Gastrocnemius medialis (tissue), 4 donors: ENCODE measurements around the gene FAM171A1. TPM values are rescaled to one million over a fixed set of nuclear protein-coding genes. Genes with fewer than 3 reads are reported as not detected.

ENCODE experiments used
- ATAC-seq, 2 donors: fragments of 150-250 bp; one replicate each; pipeline ENCODE4 v1.9.1; 2016
- DNase-seq, 2 donors: peaks; one replicate each; pipeline ENCODE4 v3.0.0-alpha.2; 2019
- H3K27ac ChIP-seq, 4 donors: fragments of 200-600 bp; sonication (generic); 1 replicate in 1 of 4; 2 replicates in 3 of 4; pipeline ENCODE4 v1.5.1; 2016 to 2018; ENCODE audit warnings: mild to moderate bottlenecking in 2 of 4, moderate library complexity in 1 of 4
- H3K27me3 ChIP-seq, 3 donors: fragments of 200-600 bp; sonication (generic) in 2 of 3; 1 replicate in 1 of 3; 2 replicates in 2 of 3; pipeline versions ENCODE4 v1.5.1 to v1.6.0; 2016 to 2019; ENCODE audit warnings: mild to moderate bottlenecking in 1 of 3, moderate library complexity in 1 of 3
- H3K36me3 ChIP-seq, 2 donors: fragments of 200-600 bp; sonication (generic) in 1 of 2; one replicate each; pipeline ENCODE4 v1.5.1; 2017 to 2018
- H3K4me1 ChIP-seq, 2 donors: fragments of 200-600 bp; sonication (generic) in 1 of 2; one replicate each; pipeline ENCODE4 v1.5.1; 2016 to 2017; ENCODE audit warnings: mild to moderate bottlenecking in 2 of 2
- H3K4me3 ChIP-seq, 4 donors: fragments of 200-600 bp; sonication (generic) in 3 of 4; 1 replicate in 1 of 4; 2 replicates in 3 of 4; pipeline ENCODE4 v1.5.1; 2016 to 2019; ENCODE audit warnings: mild to moderate bottlenecking in 2 of 4
- H3K9me3 ChIP-seq, 3 donors: fragments of 200-600 bp; sonication (generic) in 2 of 3; 1 replicate in 1 of 3; 2 replicates in 2 of 3; pipeline ENCODE4 v1.5.1; 2016 to 2019
- CTCF ChIP-seq, 5 experiments: fragments of 450-650 bp in 3 of 5; fragments of 200-600 bp in 2 of 5; sonication (generic) in 2 of 5; IDR thresholded peaks in 4 of 5; conservative IDR thresholded peaks in 1 of 5; 1 replicate in 4 of 5; 2 replicates in 1 of 5; pipeline ENCODE4 v1.5.1; 2016 to 2019; ENCODE audit warnings: antibody characterized with exemption in 5 of 5, mild to moderate bottlenecking in 3 of 5, moderate library complexity in 3 of 5
- POLR2A ChIP-seq, 2 donors: fragments of 450-650 bp; IDR thresholded peaks; one replicate each; pipeline ENCODE4 v1.6.1; 2017; ENCODE audit warnings: antibody characterized with exemption in 2 of 2, mild to moderate bottlenecking in 2 of 2, moderate library complexity in 2 of 2
- in situ Hi-C, 4 donors: fragments of 200-750 bp; cut with MboI; loops; one replicate each; pipeline versions ENCODE4 v1.15.0 to v1.8.0; 2017; ENCODE audit warnings: low sequenced_read_pairs in 4 of 4
- intact Hi-C: fragments of 100-400 bp; cut with DNase I; formaldehyde crosslinking; loops from one replicate; pipeline ENCODE4 v1.15.1; 2023; ENCODE audit warnings: low total_unique reads
- total RNA-seq, 4 donors: library from RNA; depleted of rRNA; stranded (reverse); fragments of >200 nt; gene quantifications; one replicate each; pipeline versions ENCODE4 v1.1.0 to v1.2.3, GENCODE V29; 2016

Gene FAM171A1
- total RNA-seq, 4 donors from 2014 or later: 2.1 to 5.6 (median 4.3) TPM

GRCh38 chr10:15314482-15315045 is 56.5 kb downstream of the FAM171A1 start:
- no peaks in the 10 kb centered on the region for H3K4me1 ChIP-seq
- intact Hi-C loops: no loop called here
- H3K4me3 ChIP-seq: no peak overlapping the region
- H3K27ac ChIP-seq: no peak overlapping the region
- H3K36me3 ChIP-seq: no peaks in the 10 kb centered on the region
- DNase-seq (no peak), ATAC-seq (no peak)
- H3K27me3 ChIP-seq: no peaks in the 10 kb centered on the region
- no peaks in the 10 kb centered on the region for H3K9me3 ChIP-seq
- TF ChIP-seq CTCF (IDR thresholded peaks at IDR 0.05 in 4 of 5, conservative IDR thresholded peaks at IDR 0.05 in 1 of 5) (no peak), POLR2A (IDR thresholded peaks at IDR 0.05) (no peak)
- in situ Hi-C loops: no loop called here

- Histone ChIP-seq H3K9me3 (no peaks in the 10 kb centered on the region), H3K4me1 (no peaks in the 10 kb centered on the region), H3K36me3 (no peaks in the 10 kb centered on the region), H3K4me3 (no peak overlapping the region), H3K27ac (no peak overlapping the region), H3K27me3 (no peaks in the 10 kb centered on the region)
- TF ChIP-seq POLR2A (IDR thresholded peaks at IDR 0.05): no peak
- TF ChIP-seq CTCF (IDR thresholded peaks at IDR 0.05 in 4 of 5, conservative IDR thresholded peaks at IDR 0.05 in 1 of 5): no peak
- intact Hi-C loops: no loop called here
- ATAC-seq (peak in 1 of 2 donors; percentile 33), DNase-seq (no peak)
- in situ Hi-C loops: no loop called here
These were observed 57.2 kb downstream of the FAM171A1 start for GRCh38 chr10:15313843-15314242.

- no peak overlapping the region for H3K27ac ChIP-seq
- DNase-seq: no peak
- no peaks in the 10 kb centered on the region for H3K27me3 ChIP-seq
- H3K4me3 ChIP-seq: no peak overlapping the region
- no peaks in the 10 kb centered on the region for H3K4me1 ChIP-seq
- ATAC-seq: no peak
- H3K9me3 ChIP-seq: no peaks in the 10 kb centered on the region
- H3K36me3 ChIP-seq: no peaks in the 10 kb centered on the region
- intact Hi-C loops (no loop called here), in situ Hi-C loops (no loop called here)
- no peak for TF ChIP-seq POLR2A (IDR thresholded peaks at IDR 0.05)
- TF ChIP-seq CTCF (IDR thresholded peaks at IDR 0.05 in 4 of 5, conservative IDR thresholded peaks at IDR 0.05 in 1 of 5): no peak
These were observed 58.0 kb downstream of the FAM171A1 start for GRCh38 chr10:15313047-15313446.

- Histone ChIP-seq H3K9me3 (no peaks in the 10 kb centered on the region), H3K27ac (no peak overlapping the region), H3K4me3 (no peak overlapping the region), H3K36me3 (no peaks in the 10 kb centered on the region), H3K27me3 (no peaks in the 10 kb centered on the region), H3K4me1 (no peaks in the 10 kb centered on the region)
- no peak for TF ChIP-seq CTCF (IDR thresholded peaks at IDR 0.05 in 4 of 5, conservative IDR thresholded peaks at IDR 0.05 in 1 of 5)
- no peak for TF ChIP-seq POLR2A (IDR thresholded peaks at IDR 0.05)
- ATAC-seq (no peak), DNase-seq (no peak)
- intact Hi-C loops (no loop called here), in situ Hi-C loops (no loop called here)
These were observed 59.4 kb downstream of the FAM171A1 start for GRCh38 chr10:15311569-15312280.
